ENCODE measurements around the gene MPDU1. TPM values are rescaled to one million over a fixed set of nuclear protein-coding genes. Genes with fewer than 3 reads are reported as not detected.

The MPDU1 gene
- total RNA-seq, 6 donors from 2014 or later: 50.6 to 121 (median 56.2) TPM

GRCh38 chr17:7557775-7558543, 25.7 kb upstream of the MPDU1 start:
- TF ChIP-seq POLR2A (IDR thresholded peaks at IDR 0.05) (peak in 3 of 4 donors; percentile 38 to 86 (median 79)), EP300 (IDR thresholded peaks at IDR 0.05) (peak in 1 of 4 donors; percentile 72), CTCF (IDR thresholded peaks at IDR 0.05) (peak in 2 of 6 experiments; percentile 5 to 16), POLR2AphosphoS5 (IDR thresholded peaks at IDR 0.05) (peak; percentile 55 to 90)
- peaks cover 0 to under 1% (median 0%) of the 10 kb centered on the region in 4 donors for H3K36me3 ChIP-seq
- peak overlapping the region; percentile 95 to 97 (median 96) for H3K27ac ChIP-seq
- 11 to 14% methylated on average over 10 to 20 of the region's 21 CpGs for WGBS, 2 donors
- DNase-seq (peak; percentile 93 to 98), ATAC-seq (ENCODE audit: low FRiP score in 2 of 2) (peak; percentile 59 to 87)
- peak overlapping the region; percentile 5 to 95 (median 72) for H3K4me3 ChIP-seq
- no peaks in the 10 kb centered on the region for H3K9me3 ChIP-seq
- H3K4me1 ChIP-seq: peaks cover 45 to 68% (median 55%) of the 10 kb centered on the region in 4 donors
- no peaks in the 10 kb centered on the region for H3K27me3 ChIP-seq

GRCh38 chr17:7558544-7559319, 24.9 kb upstream of the MPDU1 start, which contains the start of gene TNFSF13:
Gene TNFSF13, plus strand, starts transcription at chr17:7558750. Its CDS starts 290 bp downstream, at chr17:7559040.
- DNase-seq (peak; percentile 60 to 76), ATAC-seq (ENCODE audit: low FRiP score in 2 of 2) (peak; percentile 9 to 44)
- H3K4me1 ChIP-seq: peaks cover 53 to 68% (median 63%) of the 10 kb centered on the region in 4 donors

GRCh38 chr17:7559320-7560171, 24.1 kb upstream of the MPDU1 start:
- peak in 1 of 2 donors; percentile 86 for DNase-seq
- no peak for ATAC-seq (ENCODE audit: low FRiP score in 2 of 2)
- Histone ChIP-seq H3K9me3 (no peaks in the 10 kb centered on the region), H3K27ac (peak overlapping the region; percentile 95 to 97 (median 96)), H3K36me3 (peaks cover 3 to 16% (median 12%) of the 10 kb centered on the region in 4 donors), H3K4me3 (peak overlapping the region; percentile 33 to 95 (median 72)), H3K27me3 (no peaks in the 10 kb centered on the region), H3K4me1 (peaks cover 61 to 73% (median 68%) of the 10 kb centered on the region in 4 donors)
- WGBS, 2 donors: 56% methylated on average over 18 of the region's 18 CpGs
- TF ChIP-seq POLR2A (IDR thresholded peaks at IDR 0.05) (peak in 2 of 4 donors; percentile 23 to 82), EP300 (IDR thresholded peaks at IDR 0.05) (no peak), POLR2AphosphoS5 (IDR thresholded peaks at IDR 0.05) (peak in 1 of 2 donors; percentile 54), CTCF (IDR thresholded peaks at IDR 0.05) (no peak)

More at GRCh38 chr17:7558544-7559319, 24.9 kb upstream of the MPDU1 start, which contains the start of gene TNFSF13:
- Histone ChIP-seq H3K36me3 (peaks cover 3 to 8% (median 7%) of the 10 kb centered on the region in 4 donors), H3K27ac (peak within 1 kb of the TSS; percentile 95 to 97 (median 96)), H3K4me3 (peak within 1 kb of the TSS; percentile 33 to 95 (median 72)), H3K9me3 (no peaks in the 10 kb centered on the region), H3K27me3 (no peaks in the 10 kb centered on the region)
- TF ChIP-seq POLR2A (IDR thresholded peaks at IDR 0.05) (peak in 1 of 4 donors; percentile 20), CTCF (IDR thresholded peaks at IDR 0.05) (no peak)
- WGBS, 2 donors: 13 to 21% methylated on average over 16 of the region's 16 CpGs
